Common myeloid progenitor, CD34-positive (primary cell): ENCODE measurements around the gene MS4A18.

Experiments used
- CTCF ChIA-PET: fragments of 350-600 bp; sonication (Branson Sonifier 250); formaldehyde crosslinking; loops from one replicate; lab custom pipeline; 2021; ENCODE audit warnings: antibody characterized with exemption; lab: Charles Lee
- POLR2A ChIA-PET: fragments of 350-600 bp; sonication (Branson Sonifier 250); formaldehyde crosslinking; loops from one replicate; lab custom pipeline; 2021; ENCODE audit warnings: antibody characterized with exemption; lab: Charles Lee
- DNase-seq, 3 donors: peaks; one replicate each; pipeline versions ENCODE4 v3.0.0 to v3.0.0-alpha.2; 2013
- H3K27ac ChIP-seq, 2 experiments: 1 replicate in 1 of 2; 2 replicates in 1 of 2; pipeline ENCODE4 v1.7.0; 2013; ENCODE audit warnings: inconsistent platforms in 2 of 2, low read length in 2 of 2, mild to moderate bottlenecking in 2 of 2, low read depth in 1 of 2, moderate library complexity in 1 of 2; ENCODE audit not compliant: severe bottlenecking in 2 of 2, insufficient read depth in 1 of 2, poor library complexity in 1 of 2
- H3K27me3 ChIP-seq, 5 experiments: replicated peaks in 2 of 5; 1 replicate in 3 of 5; 2 replicates in 2 of 5; pipeline versions ENCODE4 v1.6.1 to v1.7.0; 2013; ENCODE audit warnings: low read length in 4 of 5, mild to moderate bottlenecking in 2 of 5, moderate library complexity in 2 of 5, inconsistent platforms in 1 of 5; ENCODE audit not compliant: insufficient read depth in 5 of 5, control insufficient read depth in 4 of 5
- H3K36me3 ChIP-seq, 4 experiments: 1 replicate in 2 of 4; 2 replicates in 2 of 4; pipeline versions ENCODE4 v1.6.1 to v1.7.0; 2013; ENCODE audit warnings: low read length in 3 of 4, control low read depth in 1 of 4, mild to moderate bottlenecking in 1 of 4; ENCODE audit not compliant: control insufficient read depth in 4 of 4, insufficient read depth in 4 of 4
- H3K4me1 ChIP-seq, 4 experiments: 1 replicate in 3 of 4; 2 replicates in 1 of 4; pipeline versions ENCODE4 v1.6.1 to v1.7.1; 2013; ENCODE audit warnings: low read length in 3 of 4, mild to moderate bottlenecking in 3 of 4, control low read depth in 1 of 4, inconsistent platforms in 1 of 4, moderate library complexity in 1 of 4; ENCODE audit not compliant: control insufficient read depth in 4 of 4, insufficient read depth in 4 of 4; ENCODE audit errors: control extremely low read depth in 1 of 4
- H3K4me3 ChIP-seq, 7 experiments: 1 replicate in 4 of 7; 2 replicates in 3 of 7; pipeline versions ENCODE4 v1.5.1 to v1.7.0; 2013; ENCODE audit warnings: mild to moderate bottlenecking in 7 of 7, low read length in 6 of 7, moderate library complexity in 6 of 7, inconsistent platforms in 2 of 7, low read depth in 2 of 7, control low read depth in 1 of 7; ENCODE audit not compliant: insufficient read depth in 4 of 7, control insufficient read depth in 1 of 7; ENCODE audit errors: extremely low read depth in 1 of 7
- H3K9me3 ChIP-seq, 5 experiments: 1 replicate in 4 of 5; 2 replicates in 1 of 5; pipeline versions ENCODE4 v1.6.1 to v1.7.1; 2013; ENCODE audit warnings: low read length in 4 of 5, mild to moderate bottlenecking in 2 of 5, inconsistent platforms in 1 of 5, low read depth in 1 of 5, moderate library complexity in 1 of 5; ENCODE audit not compliant: control insufficient read depth in 4 of 5, insufficient read depth in 2 of 5; ENCODE audit errors: control extremely low read depth in 1 of 5
- WGBS: methylation state at CpG from one replicate; pipeline ENCODE4 v1.1.5; 2013; ENCODE audit not compliant: insufficient coverage; 5-methylcytosine and 5-hydroxymethylcytosine counted together

MS4A18 gene

GRCh38 chr11:60775420-60775961, 51.0 kb downstream of the MS4A18 start:
- WGBS: 26% methylated on average over 10 of the region's 15 CpGs
- peak; percentile 95 to 98 (median 97) for DNase-seq
- no peak overlapping the region for H3K27ac ChIP-seq
- CTCF ChIA-PET: interaction anchor here (0.8 to 8.0 kb wide), 26 partner anchors 9 to 510 kb away, joined by 3 to 100 read pairs (median 4); partner anchors contain the start of genes PRPF19 and PTGDR2
- POLR2A ChIA-PET: no interaction called here
- H3K9me3 ChIP-seq: no peaks in the 10 kb centered on the region
- H3K27me3 ChIP-seq: peaks cover 0 to 2% (median 0%) of the 10 kb centered on the region in 5 experiments
- H3K36me3 ChIP-seq: no peaks in the 10 kb centered on the region
- H3K4me1 ChIP-seq: peaks cover 0 to 3% (median 0%) of the 10 kb centered on the region in 4 experiments
- H3K4me3 ChIP-seq: no peak overlapping the region

GRCh38 chr11:60776167-60776566, 51.6 kb downstream of the MS4A18 start:
- H3K36me3 ChIP-seq: no peaks in the 10 kb centered on the region
- H3K9me3 ChIP-seq: no peaks in the 10 kb centered on the region
- H3K27me3 ChIP-seq: peaks cover 0 to 2% (median 0%) of the 10 kb centered on the region in 5 experiments
- DNase-seq: no peak
- H3K4me3 ChIP-seq: no peak overlapping the region
- ChIA-PET CTCF (interaction anchor here (0.9 to 8.0 kb wide), 19 partner anchors 8 to 511 kb away, joined by 3 to 100 read pairs (median 6); partner anchors contain the start of gene PRPF19), POLR2A (no interaction called here)
- H3K4me1 ChIP-seq: peaks cover 0 to 3% (median 0%) of the 10 kb centered on the region in 4 experiments
- H3K27ac ChIP-seq: no peak overlapping the region
- WGBS: 100% methylated on average over 2 of the region's 4 CpGs

GRCh38 chr11:60777106-60777505, 52.6 kb downstream of the MS4A18 start:
- peaks cover 0 to 3% (median 0%) of the 10 kb centered on the region in 4 experiments for H3K4me1 ChIP-seq
- CTCF ChIA-PET: interaction anchor here (0.7 to 8.0 kb wide), 12 partner anchors 11 to 127 kb away, joined by 3 to 100 read pairs (median 8); no protein-coding TSS in a partner anchor
- POLR2A ChIA-PET: no interaction called here
- H3K9me3 ChIP-seq: no peaks in the 10 kb centered on the region
- no peak for DNase-seq
- H3K27ac ChIP-seq: no peak overlapping the region
- H3K27me3 ChIP-seq: peaks cover 0 to 2% (median 0%) of the 10 kb centered on the region in 5 experiments
- no peaks in the 10 kb centered on the region for H3K36me3 ChIP-seq
- no peak overlapping the region for H3K4me3 ChIP-seq
- WGBS: 72% methylated on average over 3 of the region's 4 CpGs

GRCh38 chr11:60777572-60777971, 53.1 kb downstream of the MS4A18 start:
- Histone ChIP-seq H3K27me3 (no peaks in the 10 kb centered on the region), H3K9me3 (no peaks in the 10 kb centered on the region), H3K4me3 (no peak overlapping the region), H3K27ac (no peak overlapping the region), H3K4me1 (peaks cover 0 to 3% (median 0%) of the 10 kb centered on the region in 4 experiments), H3K36me3 (no peaks in the 10 kb centered on the region)
- ChIA-PET POLR2A (no interaction called here), CTCF (interaction anchor here (0.7 to 8.0 kb wide), 12 partner anchors 10 to 121 kb away, joined by 3 to 100 read pairs (median 5); no protein-coding TSS in a partner anchor)
- no CpG with 5 or more reads among the region's 2 CpGs for whole genome bisulfite sequencing
- no peak for DNase-seq

- H3K27me3 ChIP-seq: no peaks in the 10 kb centered on the region
- H3K36me3 ChIP-seq: no peaks in the 10 kb centered on the region
- no peak for DNase-seq
- WGBS: 100% methylated on average over 2 of the region's 2 CpGs
- H3K9me3 ChIP-seq: no peaks in the 10 kb centered on the region
- H3K4me1 ChIP-seq: peaks cover 0 to 3% (median 0%) of the 10 kb centered on the region in 4 experiments
- H3K27ac ChIP-seq: no peak overlapping the region
- CTCF ChIA-PET: interaction anchor here (1.8 to 7.9 kb wide), 5 partner anchors 15 to 110 kb away, joined by 6 to 100 read pairs (median 13); no protein-coding TSS in a partner anchor
- H3K4me3 ChIP-seq: no peak overlapping the region
- POLR2A ChIA-PET: no interaction called here
Measured at GRCh38 chr11:60780065-60780464, 55.5 kb downstream of the MS4A18 start.

GRCh38 chr11:60780774-60781173, 56.3 kb downstream of the MS4A18 start:
- ChIA-PET POLR2A (interaction anchor here (0.6 kb wide), 1 partner anchor 49 kb away, joined by 6 read pairs; no protein-coding TSS in a partner anchor), CTCF (interaction anchor here (1.8 to 7.9 kb wide), 4 partner anchors 10 to 109 kb away, joined by 5 to 100 read pairs (median 6); no protein-coding TSS in a partner anchor)
- no peak for DNase-seq
- Histone ChIP-seq H3K9me3 (no peaks in the 10 kb centered on the region), H3K36me3 (no peaks in the 10 kb centered on the region), H3K27ac (no peak overlapping the region), H3K4me1 (no peaks in the 10 kb centered on the region), H3K27me3 (no peaks in the 10 kb centered on the region), H3K4me3 (no peak overlapping the region)
